GM21786 (cell line): ENCODE results near the gene SP6.

Experiments
- ATAC-seq: cut with Tn5 transposase; IDR thresholded peaks from one replicate; pipeline ENCODE4 v1.9.1; 2021; ENCODE audit not compliant: unreplicated experiment

The SP6 gene

GRCh38 chr17:47813512-47814031 lies 37.4 kb downstream of the SP6 start:
- no peak for ATAC-seq

GRCh38 chr17:47813077-47813476 lies 37.9 kb downstream of the SP6 start:
- no peak for ATAC-seq

GRCh38 chr17:47812146-47812920 lies 38.6 kb downstream of the SP6 start:
- ATAC-seq: no peak

GRCh38 chr17:47811709-47812108 lies 39.3 kb downstream of the SP6 start:
- no peak for ATAC-seq

- ATAC-seq: no peak
Observed at GRCh38 chr17:47810901-47811635, 39.9 kb downstream of the SP6 start.

GRCh38 chr17:47810200-47810821 lies 40.7 kb downstream of the SP6 start:
- ATAC-seq: no peak

- ATAC-seq: no peak
Observed at GRCh38 chr17:47808830-47809480, 42.0 kb downstream of the SP6 start.

- no peak for ATAC-seq
Observed at GRCh38 chr17:47808036-47808829, 42.7 kb downstream of the SP6 start.

- ATAC-seq: no peak
Observed at GRCh38 chr17:47807421-47807820, 43.5 kb downstream of the SP6 start.

GRCh38 chr17:47806913-47807255 lies 44.1 kb downstream of the SP6 start:
- no peak for ATAC-seq

- no peak for ATAC-seq
Observed at GRCh38 chr17:47806026-47806912, 44.7 kb downstream of the SP6 start.

- no peak for ATAC-seq
Observed at GRCh38 chr17:47804461-47804860, 46.5 kb downstream of the SP6 start.

- no peak for ATAC-seq
Observed at GRCh38 chr17:47803751-47804150, 47.2 kb downstream of the SP6 start.

GRCh38 chr17:47803201-47803600 lies 47.8 kb downstream of the SP6 start:
- no peak for ATAC-seq

GRCh38 chr17:47802341-47803022 lies 48.5 kb downstream of the SP6 start:
- peak; percentile 55 for ATAC-seq

GRCh38 chr17:47801906-47802305 lies 49.1 kb downstream of the SP6 start:
- no peak for ATAC-seq

GRCh38 chr17:47801176-47801765 lies 49.7 kb downstream of the SP6 start:
- no peak for ATAC-seq

- no peak for ATAC-seq
Observed at GRCh38 chr17:47800686-47801085, 50.3 kb downstream of the SP6 start.

- no peak for ATAC-seq
Observed at GRCh38 chr17:47797797-47798196, 53.2 kb downstream of the SP6 start.
